OCI-LY7 (cell line): ENCODE data around the gene A1CF. TPM values are rescaled to one million over a fixed set of nuclear protein-coding genes. Genes with fewer than 3 reads are reported as not detected.

Experiments
- BruUV-seq: library from RNA; stranded (reverse); fragments of 400-500 nt; replicated peaks from 2 replicates; lab custom pipeline; 2021; lab: Mats Ljungman, UMichigan
- CTCF ChIA-PET: fragments of 300-600 bp; sonication (Branson Sonifier 250); formaldehyde crosslinking; loops from one replicate; lab custom pipeline; 2022; ENCODE audit warnings: antibody characterized with exemption; ENCODE audit not compliant: unreplicated experiment; lab: Charles Lee
- POLR2A ChIA-PET: fragments of 300-600 bp; sonication (Branson Sonifier 250); formaldehyde crosslinking; loops from one replicate; lab custom pipeline; 2022; ENCODE audit warnings: antibody characterized with exemption; lab: Charles Lee
- DNase-seq: peaks from one replicate; pipeline ENCODE4 v3.0.0-alpha.2; 2015; ENCODE audit warnings: low spot score
- H2AFZ ChIP-seq: fragments of 200-600 bp; sonication (generic), shearing (Covaris generic); 2 replicates; pipeline ENCODE4 v1.6.1; 2014; ENCODE audit warnings: mild to moderate bottlenecking, antibody characterized with exemption, low read length, moderate library complexity
- H3K27ac ChIP-seq: fragments of 200-600 bp; sonication (generic); 2 replicates; pipeline ENCODE4 v1.5.1; 2014; ENCODE audit warnings: mixed run types, low read depth, mild to moderate bottlenecking, moderate library complexity, low read length, inconsistent platforms; ENCODE audit not compliant: poor library complexity, severe bottlenecking
- H3K36me3 ChIP-seq: fragments of 200-600 bp; sonication (generic); 2 replicates; pipeline ENCODE4 v1.6.1; 2014; ENCODE audit warnings: mild to moderate bottlenecking, antibody characterized with exemption, low read length, moderate library complexity, mixed read lengths; ENCODE audit not compliant: insufficient read depth
- H3K4me1 ChIP-seq: fragments of 200-600 bp; sonication (generic); 2 replicates; pipeline ENCODE4 v1.5.1; 2014; ENCODE audit warnings: mild to moderate bottlenecking, low read length; ENCODE audit not compliant: insufficient read depth, poor library complexity, severe bottlenecking
- H3K4me2 ChIP-seq: fragments of 200-600 bp; sonication (generic); 2 replicates; pipeline ENCODE4 v1.6.1; 2014; ENCODE audit warnings: mild to moderate bottlenecking, low read length
- H3K4me3 ChIP-seq: fragments of 200-600 bp; sonication (generic); 2 replicates; pipeline ENCODE4 v1.5.1; 2014; ENCODE audit warnings: mild to moderate bottlenecking, low read depth, low read length; ENCODE audit not compliant: poor library complexity, severe bottlenecking
- H3K79me2 ChIP-seq: fragments of 200-600 bp; sonication (generic); 2 replicates; pipeline ENCODE4 v1.6.1; 2016; ENCODE audit warnings: low read depth, mild to moderate bottlenecking, low read length, moderate library complexity, mixed read lengths; ENCODE audit not compliant: insufficient read depth
- H3K9me2 ChIP-seq: fragments of 200-600 bp; sonication (generic); 2 replicates; pipeline ENCODE4 v1.6.1; 2016; ENCODE audit warnings: mild to moderate bottlenecking, low read length, mixed read lengths; ENCODE audit not compliant: insufficient read depth
- H3K9me3 ChIP-seq: fragments of 200-600 bp; sonication (generic); 2 replicates; pipeline ENCODE4 v1.6.1; 2014; ENCODE audit warnings: mild to moderate bottlenecking, mixed run types, low read length, mixed read lengths
- H4K20me1 ChIP-seq: fragments of 200-600 bp; sonication (generic); 2 replicates; pipeline ENCODE4 v1.6.1; 2014; ENCODE audit warnings: mild to moderate bottlenecking, antibody characterized with exemption, low read length, moderate library complexity, mixed read lengths; ENCODE audit not compliant: insufficient read depth
- EZH2phosphoT487 ChIP-seq: fragments of 200-600 bp; sonication (generic); IDR thresholded peaks from 2 replicates; pipeline ENCODE4 v1.6.1; 2018; ENCODE audit warnings: low read depth, borderline replicate concordance, mild to moderate bottlenecking, mixed run types, antibody characterized with exemption, low read length, moderate library complexity, mixed read lengths
- intact Hi-C: fragments of 100-400 bp; cut with micrococcal nuclease; formaldehyde crosslinking; loops from one replicate; pipeline ENCODE4 v1.10.0; 2022; ENCODE audit not compliant: unreplicated experiment
- total RNA-seq, 2 experiments: library from RNA; depleted of rRNA in 1 of 2; stranded (reverse); fragments of >200 nt in 1 of 2; shearing (Covaris generic) in 1 of 2; gene quantifications; 2 replicates each; pipeline ENCODE4 v1.2.3, GENCODE V29; 2014 to 2022
- TF ChIP-seq, protein P1 (sequence below): fragments of 200-600 bp; sonication (generic); conservative IDR thresholded peaks from 2 replicates; pipeline ENCODE4 v1.5.1; 2014; ENCODE audit warnings: mild to moderate bottlenecking, antibody characterized with exemption, low read length, moderate library complexity, mixed read lengths

A1CF gene
- total RNA-seq, 2 experiments from 2014 or later, result not detected

DNA sequence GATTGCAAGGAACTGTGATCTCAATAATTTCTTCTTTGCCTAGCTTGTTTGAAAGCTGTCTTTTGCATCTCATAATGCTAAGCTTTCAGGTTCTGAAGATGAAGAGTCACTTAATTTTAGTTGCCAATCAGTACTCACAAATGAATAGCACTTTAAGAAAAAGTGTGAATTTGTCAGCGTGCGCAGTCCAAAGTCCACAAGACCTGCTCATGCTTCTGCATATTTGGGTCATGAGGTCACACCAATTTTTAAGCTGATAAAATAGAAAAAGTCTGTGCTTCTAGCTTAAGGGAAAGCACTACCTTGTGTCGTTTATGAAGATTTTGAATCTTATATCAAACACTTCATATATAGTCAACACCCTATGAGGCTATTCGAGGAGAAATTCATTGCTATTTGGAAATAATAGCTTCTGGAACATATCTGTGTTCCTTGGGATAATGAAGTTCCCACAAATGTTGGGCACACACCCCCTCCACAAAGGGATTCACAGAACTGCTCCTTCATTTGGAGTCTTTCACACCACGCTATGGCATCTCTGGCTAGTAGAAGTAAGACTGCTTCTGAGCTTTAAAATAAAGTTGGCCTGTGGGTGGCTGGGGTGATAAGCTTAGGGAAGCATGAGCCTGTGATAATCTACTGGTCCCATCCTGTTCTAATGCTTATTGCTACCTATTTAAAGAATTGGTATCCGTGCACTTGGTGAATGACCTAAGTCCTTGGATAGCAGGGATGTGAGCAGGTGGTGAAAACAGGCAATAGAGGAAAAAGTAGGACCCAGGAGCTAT, 33.3 kb downstream of the A1CF start:
- no peaks in the 10 kb centered on the region for H4K20me1 ChIP-seq
- no peak overlapping the region for H3K4me3 ChIP-seq
- no peak overlapping the region for H3K4me2 ChIP-seq
- H3K9me2 ChIP-seq, result no peaks in the 10 kb centered on the region
- BruUV-seq, result no TSS peak
- CTCF ChIA-PET, result no interaction called here
- intact Hi-C loops, result no loop called here
- H2AFZ ChIP-seq, result no peak overlapping the region
- H3K4me1 ChIP-seq, result no peaks in the 10 kb centered on the region
- POLR2A ChIA-PET, result interaction anchor here (0.6 to 1.3 kb wide), 3 partner anchors 20 to 1595 kb away, joined by 3 to 4 read pairs (median 3); no protein-coding TSS in a partner anchor
- DNase-seq, result no peak
- no peaks in the 10 kb centered on the region for H3K9me3 ChIP-seq
- no peaks in the 10 kb centered on the region for H3K79me2 ChIP-seq
- TF ChIP-seq, protein P1, sequence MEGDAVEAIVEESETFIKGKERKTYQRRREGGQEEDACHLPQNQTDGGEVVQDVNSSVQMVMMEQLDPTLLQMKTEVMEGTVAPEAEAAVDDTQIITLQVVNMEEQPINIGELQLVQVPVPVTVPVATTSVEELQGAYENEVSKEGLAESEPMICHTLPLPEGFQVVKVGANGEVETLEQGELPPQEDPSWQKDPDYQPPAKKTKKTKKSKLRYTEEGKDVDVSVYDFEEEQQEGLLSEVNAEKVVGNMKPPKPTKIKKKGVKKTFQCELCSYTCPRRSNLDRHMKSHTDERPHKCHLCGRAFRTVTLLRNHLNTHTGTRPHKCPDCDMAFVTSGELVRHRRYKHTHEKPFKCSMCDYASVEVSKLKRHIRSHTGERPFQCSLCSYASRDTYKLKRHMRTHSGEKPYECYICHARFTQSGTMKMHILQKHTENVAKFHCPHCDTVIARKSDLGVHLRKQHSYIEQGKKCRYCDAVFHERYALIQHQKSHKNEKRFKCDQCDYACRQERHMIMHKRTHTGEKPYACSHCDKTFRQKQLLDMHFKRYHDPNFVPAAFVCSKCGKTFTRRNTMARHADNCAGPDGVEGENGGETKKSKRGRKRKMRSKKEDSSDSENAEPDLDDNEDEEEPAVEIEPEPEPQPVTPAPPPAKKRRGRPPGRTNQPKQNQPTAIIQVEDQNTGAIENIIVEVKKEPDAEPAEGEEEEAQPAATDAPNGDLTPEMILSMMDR, result no peak
- TF ChIP-seq EZH2phosphoT487, result no peak
- H3K36me3 ChIP-seq, result no peaks in the 10 kb centered on the region
- no peak overlapping the region for H3K27ac ChIP-seq

DNA sequence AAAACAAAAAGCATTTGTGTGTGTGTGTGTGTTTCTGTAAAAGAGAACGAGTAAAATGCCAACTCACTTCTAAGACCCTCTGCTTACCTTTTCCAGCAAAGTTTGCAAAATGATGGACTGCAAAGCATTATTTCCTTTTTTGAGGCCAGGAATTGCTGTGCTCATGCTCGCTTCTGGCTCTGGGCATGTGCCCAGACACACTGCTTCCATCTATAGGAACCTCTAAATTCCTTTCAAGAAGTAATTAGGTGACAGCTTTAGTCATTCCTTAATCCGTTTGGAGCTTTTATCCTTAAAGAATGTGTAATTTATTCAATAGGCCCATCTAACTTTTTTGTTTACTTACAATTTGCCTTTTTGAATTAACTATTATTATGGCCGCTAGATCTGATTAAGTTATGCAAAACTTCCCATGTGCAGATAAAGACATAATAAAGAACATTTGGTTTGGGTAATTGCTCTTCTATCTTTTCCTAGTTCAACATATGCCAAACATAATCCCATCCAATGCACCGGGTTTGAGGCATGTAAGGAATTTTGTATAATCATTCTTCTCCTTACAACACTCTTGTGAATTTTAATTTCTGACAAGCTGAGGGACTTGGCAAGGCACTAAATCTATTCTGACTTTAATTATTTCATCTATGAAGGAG, 34.7 kb downstream of the A1CF start:
- no peak overlapping the region for H3K4me2 ChIP-seq
- no peaks in the 10 kb centered on the region for H3K9me2 ChIP-seq
- CTCF ChIA-PET, result no interaction called here
- no peaks in the 10 kb centered on the region for H3K9me3 ChIP-seq
- POLR2A ChIA-PET, result interaction anchor here (0.6 to 1.3 kb wide), 4 partner anchors 17 to 1282 kb away, joined by 3 to 5 read pairs (median 4); no protein-coding TSS in a partner anchor
- H2AFZ ChIP-seq, result no peak overlapping the region
- H3K4me1 ChIP-seq, result no peaks in the 10 kb centered on the region
- H3K79me2 ChIP-seq, result no peaks in the 10 kb centered on the region
- no peaks in the 10 kb centered on the region for H3K36me3 ChIP-seq
- no peak for DNase-seq
- no TSS peak for BruUV-seq
- TF ChIP-seq, protein P1, result no peak
- TF ChIP-seq EZH2phosphoT487, result no peak
- H3K4me3 ChIP-seq, result no peak overlapping the region
- H3K27ac ChIP-seq, result no peak overlapping the region
- intact Hi-C loops, result no loop called here
- no peaks in the 10 kb centered on the region for H4K20me1 ChIP-seq
